GM23338 (cell line): ENCODE measurements around the gene MICAL3. TPM values are rescaled to one million over a fixed set of nuclear protein-coding genes. Genes with fewer than 3 reads are reported as not detected.

Experiments used
- ATAC-seq: fragments of 200-7000 bp; cut with Tn5 transposase; 3 replicates; pipeline ENCODE4 v1.9.1; 2020
- DNase-seq: peaks from one replicate; pipeline ENCODE4 v3.0.0-alpha.2; 2015; ENCODE audit warnings: low spot score
- H2AFZ ChIP-seq: fragments of 200-600 bp; sonication (generic); 2 replicates; pipeline ENCODE4 v1.8.0; 2016; ENCODE audit warnings: antibody characterized with exemption, mild to moderate bottlenecking, moderate library complexity
- H3F3A ChIP-seq: fragments of 200-600 bp; sonication (generic); replicated peaks from 2 replicates; pipeline ENCODE4 v1.8.0; 2017; ENCODE audit warnings: antibody characterized with exemption, mixed run types, low read depth
- H3K27ac ChIP-seq: fragments of 200-600 bp; sonication (generic); 2 replicates; pipeline ENCODE4 v1.6.1; 2016; ENCODE audit warnings: low read depth
- H3K27me3 ChIP-seq: fragments of 200-600 bp; sonication (generic); 2 replicates; pipeline ENCODE4 v1.8.0; 2016; ENCODE audit warnings: mild to moderate bottlenecking, mixed run types, moderate library complexity; ENCODE audit not compliant: insufficient read depth
- H3K36me3 ChIP-seq: fragments of 200-600 bp; sonication (generic); 2 replicates; pipeline ENCODE4 v1.8.0; 2016; ENCODE audit warnings: mild to moderate bottlenecking; ENCODE audit not compliant: insufficient read depth
- H3K4me1 ChIP-seq: fragments of 200-600 bp; sonication (generic); 2 replicates; pipeline ENCODE4 v1.8.0; 2016; ENCODE audit warnings: mild to moderate bottlenecking, moderate library complexity; ENCODE audit not compliant: insufficient read depth
- H3K4me2 ChIP-seq: fragments of 200-600 bp; sonication (generic); 2 replicates; pipeline ENCODE4 v1.7.1; 2017; ENCODE audit warnings: mixed run types
- H3K4me3 ChIP-seq: fragments of 200-600 bp; sonication (generic); 2 replicates; pipeline ENCODE4 v1.6.1; 2016; ENCODE audit warnings: mixed run types
- H3K79me2 ChIP-seq: fragments of 200-600 bp; sonication (generic); replicated peaks from 2 replicates; pipeline ENCODE4 v1.8.0; 2017; ENCODE audit warnings: mild to moderate bottlenecking; ENCODE audit not compliant: insufficient read depth
- H3K9me2 ChIP-seq: fragments of 200-600 bp; sonication (generic); 2 replicates; pipeline ENCODE4 v1.8.0; 2017; ENCODE audit not compliant: insufficient read depth
- H4K20me1 ChIP-seq: fragments of 200-600 bp; sonication (generic); replicated peaks from 2 replicates; pipeline ENCODE4 v1.8.0; 2017; ENCODE audit warnings: mild to moderate bottlenecking; ENCODE audit not compliant: insufficient read depth
- H3K27ac Mint-ChIP-seq: 2 replicates; pipeline ENCODE4 v1.8.0; 2020; ENCODE audit warnings: inconsistent platforms, mild to moderate bottlenecking, moderate library complexity, mixed read lengths
- H3K27me3 Mint-ChIP-seq: 3 replicates; pipeline ENCODE4 v1.8.0; 2022; ENCODE audit warnings: low read depth, mild to moderate bottlenecking, moderate library complexity, mixed read lengths, inconsistent platforms; ENCODE audit not compliant: insufficient read depth, poor library complexity
- H3K36me3 Mint-ChIP-seq: 3 replicates; pipeline ENCODE4 v1.8.0; 2021; ENCODE audit warnings: low read depth, mild to moderate bottlenecking, inconsistent platforms, moderate library complexity, mixed read lengths
- H3K4me1 Mint-ChIP-seq: 3 replicates; pipeline ENCODE4 v1.8.0; 2020; ENCODE audit warnings: mild to moderate bottlenecking, inconsistent platforms, mixed read lengths
- H3K4me3 Mint-ChIP-seq: 3 replicates; pipeline ENCODE4 v1.8.0; 2021; ENCODE audit warnings: moderate library complexity, mild to moderate bottlenecking, inconsistent platforms, mixed read lengths
- H3K9me3 Mint-ChIP-seq: 3 replicates; pipeline ENCODE4 v1.8.0; 2020; ENCODE audit warnings: moderate library complexity, mild to moderate bottlenecking, inconsistent platforms, mixed read lengths
- CREB1 ChIP-seq: fragments of 250-450 bp; sonication (Bioruptor Pico); IDR thresholded peaks from 2 replicates; pipeline ENCODE4 v1.5.0; 2020; ENCODE audit warnings: low read depth, mild to moderate bottlenecking, moderate library complexity
- POLR2AphosphoS5 ChIP-seq: IDR thresholded peaks from 2 replicates; pipeline ENCODE4 v1.6.1; 2016; ENCODE audit warnings: antibody characterized with exemption, low read depth
- STAT1 ChIP-seq: IDR thresholded peaks from one replicate; pipeline ENCODE4 v1.6.1; 2016; ENCODE audit warnings: antibody characterized with exemption; ENCODE audit not compliant: unreplicated experiment
- polyA plus RNA-seq: library from polyadenylated mRNA; unstranded; fragments of >200 nt; fragmentation: Nextera tagmentation; extraction: Ambion mirVana; gene quantifications from 2 replicates; pipeline ENCODE4 v1.2.1, GENCODE V29; 2016
- total RNA-seq: library from RNA; depleted of rRNA; stranded (reverse); fragments of >200 nt; shearing (Covaris generic); gene quantifications from 2 replicates; pipeline ENCODE4 v1.2.3, GENCODE V29; 2014
- TF ChIP-seq, protein P1 (sequence below), 2 experiments: fragments of 200-600 bp in 1 of 2; sonication (generic) in 1 of 2; conservative IDR thresholded peaks; 2 replicates each; pipeline versions ENCODE4 v1.5.1 to v1.6.1; 2016 to 2017; ENCODE audit warnings: antibody characterized with exemption in 2 of 2, low read depth in 2 of 2, mild to moderate bottlenecking in 2 of 2, moderate library complexity in 1 of 2
- TF ChIP-seq, protein P2 (sequence below): IDR thresholded peaks from one replicate; pipeline ENCODE4 v1.6.1; 2018; ENCODE audit warnings: antibody characterized with exemption; ENCODE audit not compliant: unreplicated experiment

MICAL3 gene
- total and polyA plus RNA-seq, 2 experiments from 2014 or later = 10.1 to 33.9 TPM

- TF ChIP-seq, protein P1, sequence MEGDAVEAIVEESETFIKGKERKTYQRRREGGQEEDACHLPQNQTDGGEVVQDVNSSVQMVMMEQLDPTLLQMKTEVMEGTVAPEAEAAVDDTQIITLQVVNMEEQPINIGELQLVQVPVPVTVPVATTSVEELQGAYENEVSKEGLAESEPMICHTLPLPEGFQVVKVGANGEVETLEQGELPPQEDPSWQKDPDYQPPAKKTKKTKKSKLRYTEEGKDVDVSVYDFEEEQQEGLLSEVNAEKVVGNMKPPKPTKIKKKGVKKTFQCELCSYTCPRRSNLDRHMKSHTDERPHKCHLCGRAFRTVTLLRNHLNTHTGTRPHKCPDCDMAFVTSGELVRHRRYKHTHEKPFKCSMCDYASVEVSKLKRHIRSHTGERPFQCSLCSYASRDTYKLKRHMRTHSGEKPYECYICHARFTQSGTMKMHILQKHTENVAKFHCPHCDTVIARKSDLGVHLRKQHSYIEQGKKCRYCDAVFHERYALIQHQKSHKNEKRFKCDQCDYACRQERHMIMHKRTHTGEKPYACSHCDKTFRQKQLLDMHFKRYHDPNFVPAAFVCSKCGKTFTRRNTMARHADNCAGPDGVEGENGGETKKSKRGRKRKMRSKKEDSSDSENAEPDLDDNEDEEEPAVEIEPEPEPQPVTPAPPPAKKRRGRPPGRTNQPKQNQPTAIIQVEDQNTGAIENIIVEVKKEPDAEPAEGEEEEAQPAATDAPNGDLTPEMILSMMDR (conservative IDR thresholded peaks at IDR 0.05; ENCODE audit: low read depth in 2 of 2) = 0 out of 4 replicates have a peak, but pooled peaks of 1 of the 2 experiments have one; percentile 1
- TF ChIP-seq CREB1 (CRISPR knock-in tag) = no peak
- H3K79me2 ChIP-seq = no peaks in the 10 kb centered on the region
Measured at GRCh38 chr22:17791196-17791595, 233.2 kb downstream of the MICAL3 start.

GRCh38 chr22:17789379-17790200 lies 234.8 kb downstream of the MICAL3 start:
- no peak for DNase-seq
- TF ChIP-seq STAT1 (no peak), POLR2AphosphoS5 (no peak)
- TF ChIP-seq, protein P2, sequence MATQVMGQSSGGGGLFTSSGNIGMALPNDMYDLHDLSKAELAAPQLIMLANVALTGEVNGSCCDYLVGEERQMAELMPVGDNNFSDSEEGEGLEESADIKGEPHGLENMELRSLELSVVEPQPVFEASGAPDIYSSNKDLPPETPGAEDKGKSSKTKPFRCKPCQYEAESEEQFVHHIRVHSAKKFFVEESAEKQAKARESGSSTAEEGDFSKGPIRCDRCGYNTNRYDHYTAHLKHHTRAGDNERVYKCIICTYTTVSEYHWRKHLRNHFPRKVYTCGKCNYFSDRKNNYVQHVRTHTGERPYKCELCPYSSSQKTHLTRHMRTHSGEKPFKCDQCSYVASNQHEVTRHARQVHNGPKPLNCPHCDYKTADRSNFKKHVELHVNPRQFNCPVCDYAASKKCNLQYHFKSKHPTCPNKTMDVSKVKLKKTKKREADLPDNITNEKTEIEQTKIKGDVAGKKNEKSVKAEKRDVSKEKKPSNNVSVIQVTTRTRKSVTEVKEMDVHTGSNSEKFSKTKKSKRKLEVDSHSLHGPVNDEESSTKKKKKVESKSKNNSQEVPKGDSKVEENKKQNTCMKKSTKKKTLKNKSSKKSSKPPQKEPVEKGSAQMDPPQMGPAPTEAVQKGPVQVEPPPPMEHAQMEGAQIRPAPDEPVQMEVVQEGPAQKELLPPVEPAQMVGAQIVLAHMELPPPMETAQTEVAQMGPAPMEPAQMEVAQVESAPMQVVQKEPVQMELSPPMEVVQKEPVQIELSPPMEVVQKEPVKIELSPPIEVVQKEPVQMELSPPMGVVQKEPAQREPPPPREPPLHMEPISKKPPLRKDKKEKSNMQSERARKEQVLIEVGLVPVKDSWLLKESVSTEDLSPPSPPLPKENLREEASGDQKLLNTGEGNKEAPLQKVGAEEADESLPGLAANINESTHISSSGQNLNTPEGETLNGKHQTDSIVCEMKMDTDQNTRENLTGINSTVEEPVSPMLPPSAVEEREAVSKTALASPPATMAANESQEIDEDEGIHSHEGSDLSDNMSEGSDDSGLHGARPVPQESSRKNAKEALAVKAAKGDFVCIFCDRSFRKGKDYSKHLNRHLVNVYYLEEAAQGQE = no peak
- TF ChIP-seq, protein P1 (conservative IDR thresholded peaks at IDR 0.05; ENCODE audit: low read depth in 2 of 2) = no peak

More at GRCh38 chr22:17791196-17791595, 233.2 kb downstream of the MICAL3 start:
- Histone ChIP-seq H3K4me1 (no peaks in the 10 kb centered on the region), H3K36me3 (no peaks in the 10 kb centered on the region), H3K27me3 (no peaks in the 10 kb centered on the region), H2AFZ (no peak overlapping the region), H3K27ac (no peak overlapping the region), H3K9me2 (no peaks in the 10 kb centered on the region), H3K4me2 (no peak overlapping the region), H4K20me1 (no peaks in the 10 kb centered on the region), H3K4me3 (no peak overlapping the region), H3F3A (0 out of 2 replicates have a peak, but pooled peaks cover 5% of the 10 kb centered on the region)
- DNase-seq = no peak
- Mint-ChIP-seq H3K4me1 (peaks cover 7% of the 10 kb centered on the region), H3K9me3 (no peaks in the 10 kb centered on the region), H3K36me3 (no peaks in the 10 kb centered on the region), H3K4me3 (no peak overlapping the region), H3K27ac (no peak overlapping the region), H3K27me3 (peaks cover 12% of the 10 kb centered on the region)
- no peak for ATAC-seq

More at GRCh38 chr22:17789379-17790200, 234.8 kb downstream of the MICAL3 start:
- Mint-ChIP-seq H3K4me3 (no peak overlapping the region), H3K36me3 (no peaks in the 10 kb centered on the region), H3K27me3 (peaks cover 17% of the 10 kb centered on the region), H3K9me3 (no peaks in the 10 kb centered on the region), H3K27ac (no peak overlapping the region), H3K4me1 (peaks cover 4% of the 10 kb centered on the region; the same call in 2 of the 3 replicates)
- no peaks in the 10 kb centered on the region for H3K36me3 ChIP-seq
- H3K79me2 ChIP-seq = no peaks in the 10 kb centered on the region
- no peaks in the 10 kb centered on the region for H3K27me3 ChIP-seq
- H3K4me2 ChIP-seq = no peak overlapping the region
- no peaks in the 10 kb centered on the region for H3K9me2 ChIP-seq
- H3K27ac ChIP-seq = no peak overlapping the region; the same call in 1 of the 2 replicates
- H4K20me1 ChIP-seq = no peaks in the 10 kb centered on the region
- H3F3A ChIP-seq = 0 out of 2 replicates have a peak, but pooled peaks cover 5% of the 10 kb centered on the region
- ATAC-seq = no peak
- no peak overlapping the region for H3K4me3 ChIP-seq
- no peak overlapping the region for H2AFZ ChIP-seq
- no peaks in the 10 kb centered on the region for H3K4me1 ChIP-seq
